RCC 7860 (cell line): Measurements from ENCODE around the gene KIF13A.
A peak's percentile ranks its signal among the peaks of the same experiment; 100 is the strongest.
"Not testable (repeated sequence)": the region's sequence is repeated elsewhere in the genome, so short reads cannot be mapped to it uniquely, and the experiment has no call there.

Experiments
- DNase-seq: peaks from one replicate; pipeline ENCODE4 v3.0.0-alpha.2; 2015; ENCODE audit warnings: low spot score
- FAIRE-seq: peaks from 2 replicates; lab custom pipeline; 2012; peaks lifted over from hg19 to GRCh38; lab: Jason Lieb, UNC

KIF13A gene

DNA sequence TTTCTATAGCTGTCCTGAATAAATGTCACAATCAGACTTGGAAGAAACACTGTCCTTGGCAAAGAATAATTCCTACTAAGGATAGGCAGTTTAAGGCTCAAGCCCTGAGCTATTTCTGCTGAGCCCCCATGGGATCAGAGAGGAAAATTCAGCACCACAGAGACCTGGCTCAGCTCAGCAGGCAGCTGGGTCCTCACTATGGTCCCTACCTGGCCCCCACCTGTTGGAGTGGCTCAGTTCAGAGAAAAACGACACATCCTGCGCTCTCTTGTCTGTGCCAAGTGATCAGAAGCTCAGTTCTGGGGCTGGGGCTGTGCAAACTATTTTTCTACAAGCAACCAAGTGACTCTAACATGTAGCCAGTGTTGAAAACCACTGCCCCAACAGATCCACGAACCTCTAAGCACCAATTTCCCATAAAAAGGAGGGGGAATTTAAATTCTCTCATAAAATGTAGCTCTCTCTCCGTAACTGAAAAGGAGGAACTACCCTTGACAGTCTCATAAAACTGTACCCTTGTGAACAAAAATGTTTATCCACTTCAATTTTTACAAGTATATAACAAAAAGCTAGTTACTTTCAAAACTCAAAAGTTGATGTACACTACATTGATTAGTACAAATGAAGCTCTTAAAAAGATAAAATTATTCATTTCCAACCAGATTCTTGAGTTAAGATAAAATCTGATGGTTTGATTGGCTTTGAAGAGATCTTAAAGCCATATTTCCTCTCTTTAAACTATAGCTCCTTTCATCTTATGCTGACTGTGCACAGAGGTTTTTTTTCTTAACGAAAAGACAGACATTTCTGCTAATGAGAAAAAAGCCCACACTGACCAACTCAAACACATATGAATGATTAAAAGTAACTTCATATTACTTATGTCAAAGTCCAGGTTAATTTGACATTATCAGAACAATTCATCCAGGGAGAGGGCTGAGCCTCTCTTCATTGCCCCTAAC, 52.0 kb downstream of the KIF13A start:
- DNase-seq (no peak), FAIRE-seq (no peak)

DNA sequence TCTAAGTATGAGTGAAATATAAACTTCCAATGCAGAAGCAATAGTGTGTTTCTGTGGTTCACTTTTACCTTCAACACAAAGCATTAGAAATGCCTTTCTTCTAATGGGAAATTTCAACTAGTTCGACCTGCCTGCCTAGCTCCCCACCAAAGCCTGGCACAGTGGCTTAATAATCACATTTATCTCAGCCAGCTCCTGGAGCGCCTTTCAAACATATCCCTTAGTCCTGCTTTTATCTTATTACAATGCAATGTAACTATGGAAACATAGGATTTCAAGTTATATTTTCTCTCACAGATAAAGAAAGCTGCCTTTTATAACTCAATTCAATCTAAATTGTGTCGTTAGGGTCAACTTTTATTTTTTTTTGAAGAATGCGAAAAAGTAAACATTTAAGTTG, 53.7 kb downstream of the KIF13A start:
- DNase-seq, result no peak
- no peak for FAIRE-seq

DNA sequence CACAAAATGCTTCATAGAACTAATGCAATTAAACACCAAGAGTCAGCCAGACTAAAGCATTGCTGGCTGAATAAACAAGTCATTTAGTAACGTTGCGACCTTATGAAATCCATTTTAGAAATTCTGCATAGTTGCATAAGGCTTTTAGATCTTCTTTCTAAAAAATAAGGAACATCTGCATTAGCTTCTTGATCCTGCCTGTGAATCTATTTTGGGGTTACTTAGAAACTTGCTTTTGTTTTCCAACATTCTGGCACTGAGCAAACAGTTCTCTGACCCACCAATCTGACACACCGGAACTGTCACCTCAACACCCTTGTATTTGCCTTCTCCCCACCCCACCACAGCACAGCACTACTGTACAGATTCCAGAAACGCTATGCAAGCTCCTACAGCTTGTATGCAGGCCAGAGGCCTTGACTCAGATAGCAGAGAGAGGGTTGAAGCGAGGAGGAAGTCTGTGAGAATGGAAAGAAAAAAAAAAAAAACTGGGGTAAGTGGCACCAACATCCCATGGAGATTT, 55.0 kb downstream of the KIF13A start:
- DNase-seq, result peak; percentile 50

DNA sequence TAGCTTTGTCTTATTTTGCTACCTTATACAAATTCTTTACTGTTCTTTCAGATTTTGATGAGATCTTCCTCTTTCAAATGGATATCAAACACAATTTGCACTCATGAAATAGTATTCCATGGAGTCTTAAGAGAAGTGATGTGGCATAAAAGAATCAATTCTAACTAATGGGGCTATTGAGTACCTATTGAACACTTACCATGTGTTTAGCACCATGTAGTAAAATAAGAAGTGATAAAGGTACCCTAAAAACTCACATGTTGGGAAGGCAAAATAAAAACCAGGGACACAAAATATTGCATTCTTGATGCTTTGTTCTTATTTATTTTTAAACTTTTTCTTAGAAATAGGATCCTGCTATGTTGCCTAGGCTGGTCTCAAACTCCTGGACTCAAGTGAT, 56.2 kb downstream of the KIF13A start:
- DNase-seq (no peak), FAIRE-seq (no peak)

More for the DNA sequence above, 55.0 kb downstream of the KIF13A start:
- no peak for FAIRE-seq

DNA sequence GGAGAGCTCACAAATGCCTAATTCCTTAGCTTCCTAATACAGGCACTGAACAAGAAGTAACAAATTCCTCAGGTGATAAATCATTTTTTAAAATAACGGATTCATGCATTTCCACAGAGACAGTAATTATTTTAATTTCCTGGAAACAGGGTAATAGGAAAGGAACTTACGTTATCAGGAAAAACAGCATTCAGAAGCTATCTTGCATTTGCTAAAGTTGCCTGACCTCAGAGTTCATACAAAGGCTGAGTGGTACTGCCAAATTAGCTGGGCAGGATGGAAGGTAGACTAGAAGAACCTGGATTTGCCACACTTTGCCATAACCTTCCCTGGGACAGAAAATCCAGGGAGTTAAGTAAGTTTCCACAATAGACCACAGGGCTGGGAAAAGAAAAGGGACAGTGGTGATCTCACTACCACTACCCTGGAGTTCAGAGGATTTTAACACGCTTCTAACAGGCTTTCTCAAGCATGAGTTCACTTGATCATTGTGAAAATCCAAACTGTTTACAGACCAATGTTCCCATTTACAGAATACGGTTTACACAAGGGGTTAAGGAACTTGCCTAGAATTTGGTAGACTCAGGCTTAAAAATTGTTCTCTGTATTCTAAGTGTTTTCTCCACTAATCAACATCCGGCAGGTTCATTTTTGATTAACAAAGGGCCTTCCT, 57.0 kb downstream of the KIF13A start:
- FAIRE-seq (no peak), DNase-seq (no peak)

DNA sequence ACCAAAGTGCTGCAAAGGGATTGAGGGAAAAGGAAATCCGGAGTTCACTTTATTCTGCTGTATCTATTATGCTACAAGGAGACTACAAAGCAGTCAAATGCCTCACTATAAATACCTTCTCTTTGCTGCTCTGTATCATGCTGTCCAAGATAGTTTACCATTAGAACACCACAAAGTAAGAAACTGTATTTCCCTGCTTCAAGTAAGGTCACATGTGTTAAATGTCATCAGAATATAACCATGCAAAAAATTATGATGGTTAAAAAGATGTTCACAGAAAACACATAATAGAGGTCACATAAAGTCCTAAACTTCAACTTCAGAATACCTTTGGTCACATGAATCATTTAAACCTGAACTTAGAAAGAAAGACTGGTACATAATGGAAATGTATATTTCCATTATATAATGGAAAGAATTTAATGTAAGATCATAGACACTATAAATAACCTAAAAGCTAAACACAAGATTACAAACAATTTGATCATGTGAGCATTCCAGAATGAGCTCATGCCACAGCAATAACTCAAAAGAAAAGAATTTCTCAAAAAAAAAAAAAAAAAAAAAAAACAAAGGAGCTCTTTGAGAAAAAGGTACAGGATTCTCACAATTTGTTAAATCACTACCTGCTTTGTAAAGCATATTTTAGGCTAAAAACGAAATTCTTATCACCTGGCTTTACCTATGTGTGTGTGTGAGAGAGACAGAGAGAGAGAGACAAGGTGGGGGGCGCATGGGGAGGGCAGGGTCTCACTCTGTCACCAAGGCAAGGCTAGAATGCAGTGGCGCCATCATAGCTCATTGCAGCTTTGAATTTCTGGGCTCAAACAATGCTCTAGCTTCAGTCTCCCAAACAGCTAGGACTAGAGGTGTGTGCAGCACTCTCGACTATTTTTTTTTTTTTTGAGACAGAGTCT, 58.7 kb downstream of the KIF13A start:
- no peak for DNase-seq
- FAIRE-seq, result no peak

DNA sequence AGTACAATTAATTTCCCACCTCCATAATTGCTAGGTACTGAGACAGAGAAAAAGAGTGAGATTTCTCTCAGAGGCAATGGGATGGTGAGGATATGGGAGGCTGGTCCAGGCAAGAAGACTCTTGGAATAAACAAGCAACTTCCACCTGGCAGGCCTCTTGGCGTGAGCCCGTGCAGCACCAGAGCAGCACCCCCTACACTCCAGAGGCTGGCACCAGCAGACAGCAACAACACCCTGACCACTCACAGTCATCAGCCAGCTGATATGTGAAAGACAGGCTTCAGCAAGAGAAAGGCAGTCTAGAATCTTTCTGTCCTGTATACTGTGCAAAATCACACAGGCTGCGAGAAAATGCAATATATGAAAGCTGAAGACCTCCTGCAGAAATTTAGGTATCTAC, 59.7 kb downstream of the KIF13A start:
- FAIRE-seq, result no peak

DNA sequence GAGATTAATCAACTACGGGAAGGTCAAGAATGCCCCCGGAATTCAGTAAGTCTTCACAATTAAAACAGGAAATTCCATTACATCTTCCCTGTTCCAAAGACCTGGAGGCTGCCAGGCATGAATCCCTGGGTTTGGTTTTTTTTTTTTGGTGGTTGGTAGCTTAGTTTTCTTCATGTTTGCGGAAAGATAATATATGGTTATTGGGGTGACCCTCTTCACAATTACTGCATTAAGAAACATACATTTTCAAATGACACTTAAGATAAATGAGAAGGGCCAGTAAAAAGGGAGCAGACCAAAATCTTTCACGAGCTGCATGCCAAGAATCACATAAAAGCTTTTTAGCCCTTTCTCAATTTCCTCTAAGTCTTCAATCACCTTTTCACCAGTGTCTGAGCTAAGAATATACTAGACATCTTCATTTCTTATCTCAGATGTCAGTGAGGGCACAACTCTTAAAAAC, 64.0 kb downstream of the KIF13A start:
- FAIRE-seq, result no peak

More for the DNA sequence above, 59.7 kb downstream of the KIF13A start:
- no peak for DNase-seq

DNA sequence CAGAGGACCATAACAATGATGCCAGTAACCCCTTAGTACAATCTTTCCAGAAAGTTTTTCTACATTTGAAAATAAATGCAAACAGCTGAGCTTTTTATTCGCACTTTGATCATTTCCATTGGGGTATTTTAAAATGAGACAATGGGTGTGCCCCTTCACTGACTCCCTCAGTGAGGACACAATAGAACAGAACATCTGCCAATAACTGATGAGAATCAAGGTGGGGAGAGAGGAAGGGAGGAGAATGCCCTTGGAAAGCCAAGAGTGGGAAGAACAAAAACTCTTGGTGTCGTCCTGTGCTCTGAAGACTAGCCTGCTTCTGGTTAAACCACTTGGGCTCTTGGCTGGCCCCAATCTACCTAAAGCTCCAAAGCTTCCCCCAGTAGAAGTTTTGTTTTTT, 66.0 kb downstream of the KIF13A start:
- no peak for DNase-seq
- FAIRE-seq, result no peak

More for the DNA sequence above, 64.0 kb downstream of the KIF13A start:
- no peak for DNase-seq

DNA sequence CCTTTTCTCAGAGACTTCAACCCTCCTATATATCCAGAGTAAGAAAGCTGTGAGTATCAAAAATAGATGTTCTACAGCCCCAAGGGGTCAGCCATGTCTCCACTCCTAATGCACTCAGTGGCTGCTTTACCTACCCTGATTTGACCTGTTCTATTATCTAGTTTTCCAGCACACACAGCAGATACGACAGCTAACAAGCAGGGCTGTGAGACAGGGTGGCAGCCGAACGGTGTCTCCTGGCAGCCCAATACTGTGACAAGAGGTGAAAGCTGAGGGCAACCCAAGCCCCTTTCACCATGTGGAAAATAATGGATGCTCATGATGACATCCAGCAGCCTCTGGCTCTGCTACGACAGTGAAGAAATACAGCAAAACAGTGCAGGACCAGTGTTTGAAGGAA, 67.9 kb downstream of the KIF13A start:
- FAIRE-seq (no peak), DNase-seq (no peak)

DNA sequence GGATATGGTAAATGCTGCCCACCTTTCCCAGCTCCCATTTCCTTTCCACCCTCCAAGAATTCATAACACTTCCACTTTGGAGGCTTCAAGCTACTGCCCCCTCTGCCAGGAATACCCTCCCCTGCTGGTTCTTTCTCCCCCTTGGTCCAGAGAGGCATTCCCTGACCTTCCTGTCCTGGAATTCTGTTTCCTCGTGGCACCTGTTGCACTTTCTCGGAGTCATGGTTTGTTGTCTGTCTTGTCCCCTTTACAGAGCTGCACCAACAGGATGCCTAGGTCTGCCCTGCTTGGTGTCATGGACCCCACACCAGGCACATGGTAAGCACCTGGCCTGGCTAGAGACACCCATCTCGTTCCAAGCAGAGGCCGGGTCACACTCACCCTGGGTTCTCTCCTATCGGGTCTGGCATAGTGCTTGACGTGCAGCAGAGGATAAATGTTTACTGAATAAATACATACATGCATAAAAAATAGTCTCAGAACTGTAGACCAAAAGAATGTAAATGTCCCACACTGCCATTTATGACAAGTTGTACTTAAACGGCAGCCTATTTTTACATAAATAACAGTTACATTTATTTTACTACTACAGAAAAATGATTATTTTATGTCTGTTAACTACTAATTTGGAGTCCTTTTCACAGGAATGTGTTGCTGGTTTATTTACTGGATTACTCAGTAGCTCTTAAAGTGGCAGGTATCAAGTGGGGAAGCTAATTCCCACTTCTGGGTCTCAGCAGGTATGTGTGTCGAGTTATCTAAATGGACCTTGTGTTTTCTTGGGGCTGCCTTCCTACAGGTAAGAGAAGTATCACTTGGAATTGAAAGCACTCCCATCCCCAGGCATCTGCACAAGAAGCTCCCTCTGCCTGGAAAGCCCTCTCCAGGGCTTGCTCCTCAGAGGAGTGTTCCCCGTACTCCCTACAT, 69.3 kb downstream of the KIF13A start:
- DNase-seq, result no peak
- FAIRE-seq, result no peak

DNA sequence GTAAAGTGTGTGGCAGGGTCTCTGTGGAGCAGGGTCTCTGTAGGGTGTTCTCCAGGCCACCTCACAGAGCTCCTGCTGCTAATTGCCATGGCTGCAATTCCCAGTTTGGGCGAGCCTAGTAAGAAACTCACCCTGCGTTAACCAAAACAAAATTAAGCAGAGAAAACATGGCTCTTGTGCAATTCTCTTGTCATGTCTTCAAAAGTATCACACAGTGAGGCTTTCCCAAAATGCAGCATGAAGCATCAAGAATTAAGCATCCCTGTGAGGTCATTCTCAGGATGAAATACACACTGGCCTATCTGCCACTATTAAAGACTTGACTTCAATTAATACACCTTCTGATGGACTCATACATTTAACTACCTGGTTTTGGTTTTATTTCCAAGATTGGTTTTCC, 72.8 kb downstream of the KIF13A start:
- DNase-seq, result no peak
- FAIRE-seq, result no peak

DNA sequence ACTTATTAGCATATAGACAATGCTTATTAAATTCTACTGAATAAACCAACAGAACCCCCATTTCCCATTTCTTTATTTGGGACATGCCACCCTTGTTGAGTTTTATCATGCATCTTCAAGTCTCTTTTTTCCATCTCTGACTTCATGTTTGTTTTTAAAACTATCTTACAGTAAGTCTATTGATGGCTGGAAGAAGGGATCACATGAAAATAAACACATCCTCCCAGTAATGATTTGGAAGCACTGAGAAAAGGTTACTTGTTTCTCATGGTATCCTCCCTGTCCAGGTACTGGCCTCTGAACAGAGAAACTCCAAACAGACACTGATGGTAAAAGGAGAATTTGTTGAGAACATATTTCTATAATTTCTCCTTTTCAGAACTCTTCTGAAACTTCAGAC, 74.9 kb downstream of the KIF13A start:
- FAIRE-seq (no peak), DNase-seq (no peak)

DNA sequence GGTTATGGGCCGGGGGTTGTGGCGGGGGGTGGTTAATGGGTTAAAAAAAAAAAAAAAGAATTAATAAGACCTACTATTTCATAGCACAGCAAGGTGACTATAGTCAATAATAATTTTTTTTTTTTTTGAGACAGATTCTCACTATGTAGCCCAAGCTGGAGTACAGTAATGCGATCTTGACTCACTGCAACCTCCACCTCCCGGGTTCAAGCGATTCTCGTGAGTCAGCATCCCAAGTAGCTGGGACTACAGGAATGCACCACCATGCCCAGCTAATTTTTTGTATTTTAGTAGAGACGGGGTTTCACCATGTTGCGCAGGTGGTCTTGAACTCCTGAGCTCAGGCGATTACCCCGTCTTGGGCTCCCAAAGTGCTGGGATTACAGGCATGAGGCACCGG, 75.8 kb downstream of the KIF13A start:
- not testable (repeated sequence) for FAIRE-seq, DNase-seq

DNA sequence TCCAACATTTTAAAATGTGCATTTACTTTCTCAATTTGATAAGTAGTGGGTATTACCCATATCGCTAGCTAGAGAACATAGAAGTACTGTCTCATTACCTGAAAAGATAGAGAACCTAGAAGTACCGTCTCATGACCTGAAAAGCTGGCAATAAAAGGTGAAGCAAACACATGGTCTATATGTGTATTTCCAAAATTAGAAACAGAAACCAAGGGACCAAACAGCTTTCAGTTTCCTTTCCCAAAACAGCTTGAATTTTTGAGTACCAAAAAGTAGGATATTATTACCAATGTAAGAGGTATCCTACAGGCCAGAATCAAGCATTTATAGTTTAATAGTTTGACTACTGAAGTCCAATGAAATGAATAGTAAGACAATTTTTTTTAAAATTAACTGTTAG, 77.2 kb downstream of the KIF13A start:
- DNase-seq (no peak), FAIRE-seq (no peak)

DNA sequence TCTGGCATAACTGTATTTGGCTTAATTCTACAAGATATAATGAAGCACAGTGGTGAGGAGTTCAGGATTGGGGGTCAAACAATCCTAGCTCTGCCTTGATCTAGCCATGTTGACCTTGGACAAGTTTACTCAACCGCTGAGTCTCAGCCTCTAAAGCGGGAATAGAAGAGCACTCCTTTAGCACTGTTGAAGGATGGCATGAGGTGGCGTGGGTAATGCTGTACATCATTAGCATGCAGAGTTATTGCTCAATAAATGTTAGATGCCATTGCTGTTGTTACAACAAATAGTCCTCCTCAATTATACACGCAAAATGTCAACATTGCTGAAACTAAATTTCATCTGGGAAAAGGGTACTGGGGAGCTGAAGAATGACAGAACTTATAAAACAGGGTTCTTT, 78.6 kb downstream of the KIF13A start:
- DNase-seq, result no peak
- no peak for FAIRE-seq

DNA sequence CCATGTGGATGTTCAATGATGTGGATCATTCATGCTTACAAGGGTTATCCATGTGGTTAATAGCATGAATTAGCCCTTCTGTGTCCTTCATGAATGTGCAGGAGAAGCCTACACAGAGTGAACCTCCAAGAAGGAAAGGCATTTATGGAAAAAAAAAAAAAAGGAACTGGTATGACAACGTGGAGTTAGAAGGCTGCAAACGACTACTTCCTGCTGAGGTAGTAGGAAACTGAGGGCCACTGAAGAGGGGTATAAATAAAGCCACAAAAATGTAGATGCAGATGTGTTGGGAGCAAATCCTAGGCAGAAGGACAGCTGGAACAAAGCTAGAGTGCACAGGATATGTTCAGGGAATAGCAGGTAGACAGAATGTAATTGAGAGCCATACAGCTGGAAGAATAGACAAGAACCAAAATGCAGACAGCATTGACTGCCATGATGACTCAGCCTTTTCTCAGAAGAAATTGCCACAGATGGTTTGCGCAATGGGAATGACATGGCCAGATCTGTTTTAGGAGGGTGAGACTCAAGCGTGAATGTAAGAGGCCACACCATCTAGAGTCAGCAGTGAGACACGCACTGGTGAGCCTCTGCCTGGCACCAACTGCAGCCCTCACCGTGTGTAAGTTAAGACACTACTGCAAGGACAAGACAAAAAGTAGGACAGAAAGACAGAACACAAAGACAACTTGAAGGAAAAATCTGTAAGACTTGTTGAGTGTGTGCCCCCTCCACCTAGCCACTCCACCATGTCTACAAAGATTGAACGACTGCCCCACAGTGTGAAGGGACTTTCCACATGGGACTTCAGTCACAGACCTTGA, 79.8 kb downstream of the KIF13A start:
- FAIRE-seq (peak; percentile 94), DNase-seq (peak; percentile 96)
